Ishikawa (cell line): Measurements from ENCODE around the gene CAPZB.

Experiments
- CREB1 ChIP-seq: IDR thresholded peaks from 2 replicates; pipeline ENCODE4 v1.6.1; 2012; ENCODE audit warnings: low read depth
- EGR1 ChIP-seq: IDR thresholded peaks from 2 replicates; pipeline ENCODE4 v1.6.1; 2012
- EP300 ChIP-seq: IDR thresholded peaks from 2 replicates; pipeline ENCODE4 v1.6.1; 2012; ENCODE audit warnings: borderline replicate concordance
- FOXM1 ChIP-seq: IDR thresholded peaks from 2 replicates; pipeline ENCODE4 v1.6.1; 2012; ENCODE audit warnings: low read depth, borderline replicate concordance
- MAX ChIP-seq: IDR thresholded peaks from 2 replicates; pipeline ENCODE4 v1.6.1; 2012
- NFIC ChIP-seq: IDR thresholded peaks from 2 replicates; pipeline ENCODE4 v1.6.1; 2012
- REST ChIP-seq: IDR thresholded peaks from 2 replicates; pipeline ENCODE4 v1.6.1; 2012; ENCODE audit warnings: low read depth, mild to moderate bottlenecking
- TAF1 ChIP-seq: IDR thresholded peaks from 2 replicates; pipeline ENCODE4 v1.6.1; 2012; ENCODE audit warnings: low read depth, mild to moderate bottlenecking
- YY1 ChIP-seq: IDR thresholded peaks from 2 replicates; pipeline ENCODE4 v1.6.1; 2012; ENCODE audit warnings: low read depth

GRCh38 chr1:19464696-19465095 is 20.6 kb downstream of the CAPZB start:
- no peak for TF ChIP-seq EP300
- TF ChIP-seq TAF1 = no peak
- TF ChIP-seq REST = no peak
- no peak for TF ChIP-seq EGR1
- no peak for TF ChIP-seq MAX
- no peak for TF ChIP-seq YY1
- no peak for TF ChIP-seq NFIC
- no peak for TF ChIP-seq CREB1
- no peak for TF ChIP-seq FOXM1
